Measurements from ENCODE around the gene CAPN10. TPM values are rescaled to one million over a fixed set of nuclear protein-coding genes. Genes with fewer than 3 reads are reported as not detected.

CAPN10 gene
- total and polyA plus RNA-seq, 2 donors (not counting 3 experiments of a cell fraction or from before 2014, with no cell fraction given), result 25.2 to 39.9 TPM

- Histone ChIP-seq H3K27ac (ENCODE audit: insufficient read depth, low read depth, low read length) (no peak overlapping the region), H4K20me1 (replicated peaks; ENCODE audit: control insufficient read depth, extremely low read depth, insufficient read depth, low read length) (no peaks in the 10 kb centered on the region), H3K4me1 (ENCODE audit: control insufficient read depth, extremely low read depth, insufficient read depth, low read length) (peaks cover 47% of the 10 kb centered on the region), H3K79me2 (ENCODE audit: control insufficient read depth, insufficient read depth, low read length) (peaks cover 9% of the 10 kb centered on the region), H3K27me3 (ENCODE audit: control insufficient read depth in 2 of 2, insufficient read depth in 2 of 2, low read length in 2 of 2) (no peaks in the 10 kb centered on the region), H3K4me2 (ENCODE audit: insufficient read depth, low read length) (no peak overlapping the region), H3K9me1 (replicated peaks; ENCODE audit: control insufficient read depth, extremely low read depth, insufficient read depth, low read length) (no peaks in the 10 kb centered on the region), H2AFZ (ENCODE audit: low read depth, low read length) (no peak overlapping the region), H3K9ac (replicated peaks; ENCODE audit: extremely low read depth, insufficient read depth, low read length) (no peak overlapping the region), H3K36me3 (ENCODE audit: control insufficient read depth in 2 of 2, extremely low read depth in 1 of 2, insufficient read depth in 2 of 2, low read length in 2 of 2) (no peaks in the 10 kb centered on the region), H3K9me3 (replicated peaks; ENCODE audit: control insufficient read depth, insufficient read depth, low read length) (no peaks in the 10 kb centered on the region), H3K4me3 (replicated peaks in 1 of 3; ENCODE audit: insufficient read depth in 1 of 3, low read depth in 1 of 3, low read length in 3 of 3) (no peak overlapping the region)
- FAIRE-seq, result no peak
- intact Hi-C loops (cut with micrococcal nuclease), result loop anchor here (5.0 to 10.0 kb wide), 3 partner anchors 431 to 753 kb away; partner anchors contain the start of genes HDLBP, SEPTIN2 and SNED1
- ChIA-PET POLR2A (no interaction called here), CTCF (interaction anchor here (0.7 kb wide), 1 partner anchor 22 kb away, joined by 4 read pairs; the partner anchor contains the start of gene CAPN10)
- no TSS peak for BruUV-seq (replicated peaks)
- DNase-seq (ENCODE audit: low read depth, low spot score), result no peak
- no peak for TF ChIP-seq CTCF (IDR thresholded peaks at IDR 0.05; ENCODE audit: extremely low read depth in 1 of 2, insufficient read depth in 1 of 2, low read depth in 1 of 2, low read length in 2 of 2)
- TF ChIP-seq MAX (IDR thresholded peaks at IDR 0.05; ENCODE audit: insufficient read depth, insufficient read length), result no peak
- no peak for TF ChIP-seq GATA2 (IDR thresholded peaks at IDR 0.05; ENCODE audit: insufficient read depth, insufficient read length, low read depth, low read length)
- dilution Hi-C loops (cut with MboI; ENCODE audit: extremely low pct_ligation_motif_present, low sequenced_read_pairs), result no loop called here
Measured at GRCh38 chr2:240563951-240564560, 22.5 kb upstream of the CAPN10 start.

Measured in endothelial cell of umbilical vein (primary cell).